ENCODE results near the gene SYDE2. TPM values are rescaled to one million over a fixed set of nuclear protein-coding genes. Genes with fewer than 3 reads are reported as not detected.

The SYDE2 gene
- total RNA-seq, 6 experiments from 2014 or later, result 9.1 to 12.3 (median 10.3) TPM

GRCh38 chr1:85208488-85208887 lies 7.7 kb upstream of the SYDE2 start:
- Mint-ChIP-seq H3K27ac (no peak overlapping the region), H3K4me3 (no peak overlapping the region), H3K27me3 (ENCODE audit: insufficient read depth) (no peaks in the 10 kb centered on the region; the same call in 1 of the 2 replicates), H3K9me3 (no peaks in the 10 kb centered on the region), H3K4me1 (ENCODE audit: low read depth) (peaks cover 30% of the 10 kb centered on the region), H3K36me3 (ENCODE audit: low read depth) (no peaks in the 10 kb centered on the region)
- DNase-seq, result no peak
- TF ChIP-seq CTCF (IDR thresholded peaks at IDR 0.05), result no peak

DNA sequence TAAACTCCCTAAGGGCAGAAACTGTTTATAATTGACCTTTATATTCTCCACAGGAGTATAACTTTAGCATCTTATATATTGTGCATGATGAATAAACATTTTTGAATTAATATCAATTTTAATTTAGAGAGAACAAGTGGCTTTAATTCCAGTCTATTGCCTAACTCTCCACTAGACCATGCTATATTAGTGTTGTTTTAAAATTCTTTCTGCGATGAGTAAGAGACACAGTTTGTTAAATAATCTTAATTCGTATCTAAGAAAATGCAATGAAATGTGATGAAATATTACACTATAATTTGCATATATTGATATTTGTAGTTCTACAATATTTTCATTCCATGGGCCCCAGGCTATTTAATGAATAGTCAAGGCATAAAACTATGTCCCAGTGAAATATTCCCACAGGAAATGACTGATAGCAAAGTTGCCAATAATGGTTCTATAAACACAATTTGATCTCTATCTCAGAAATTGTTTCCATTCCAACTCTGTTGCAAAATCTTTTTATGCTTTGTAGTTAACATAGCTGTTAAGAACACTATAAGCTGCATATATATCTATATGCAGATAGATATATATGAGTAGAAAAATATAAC lies 2.9 kb upstream of the SYDE2 start:
- Mint-ChIP-seq H3K4me1 (ENCODE audit: low read depth) (peaks cover 39% of the 10 kb centered on the region), H3K4me3 (peak overlapping the region; percentile 98), H3K27ac (peak overlapping the region; percentile 15; the same call in 1 of the 2 replicates), H3K9me3 (no peaks in the 10 kb centered on the region), H3K36me3 (ENCODE audit: low read depth) (peaks cover 7% of the 10 kb centered on the region; the same call in 1 of the 2 replicates), H3K27me3 (ENCODE audit: insufficient read depth) (peaks cover 3% of the 10 kb centered on the region; the same call in 1 of the 2 replicates)
- TF ChIP-seq CTCF (IDR thresholded peaks at IDR 0.05), result no peak
- DNase-seq, result peak; percentile 31

- Mint-ChIP-seq H3K36me3 (ENCODE audit: low read depth) (peaks cover 10% of the 10 kb centered on the region), H3K9me3 (no peaks in the 10 kb centered on the region), H3K27ac (peak overlapping the region; percentile 15; the same call in 1 of the 2 replicates), H3K27me3 (ENCODE audit: insufficient read depth) (peaks cover 3% of the 10 kb centered on the region; the same call in 1 of the 2 replicates), H3K4me1 (ENCODE audit: low read depth) (peaks cover 47% of the 10 kb centered on the region), H3K4me3 (peak overlapping the region; percentile 98)
- TF ChIP-seq CTCF (IDR thresholded peaks at IDR 0.05), result no peak
- no peak for DNase-seq
Observed at GRCh38 chr1:85202864-85203255, 2.0 kb upstream of the SYDE2 start.

- Mint-ChIP-seq H3K4me1 (ENCODE audit: low read depth) (peaks cover 51% of the 10 kb centered on the region), H3K9me3 (no peaks in the 10 kb centered on the region), H3K27me3 (ENCODE audit: insufficient read depth) (peaks cover 3% of the 10 kb centered on the region; the same call in 1 of the 2 replicates), H3K4me3 (peak overlapping the region; percentile 98), H3K27ac (peak overlapping the region; percentile 86), H3K36me3 (ENCODE audit: low read depth) (peaks cover 13% of the 10 kb centered on the region)
- no peak for DNase-seq
- TF ChIP-seq CTCF (IDR thresholded peaks at IDR 0.05), result no peak
Observed at GRCh38 chr1:85202092-85202863, 1.5 kb upstream of the SYDE2 start.

- DNase-seq, result peak; percentile 48
- H3K36me3 Mint-ChIP-seq (ENCODE audit: low read depth), result peaks cover 13% of the 10 kb centered on the region
- peak overlapping the region; percentile 86 for H3K27ac Mint-ChIP-seq
- H3K27me3 Mint-ChIP-seq (ENCODE audit: insufficient read depth), result peaks cover 3% of the 10 kb centered on the region; the same call in 1 of the 2 replicates
- peak overlapping the region; percentile 98 for H3K4me3 Mint-ChIP-seq
- peaks cover 59% of the 10 kb centered on the region for H3K4me1 Mint-ChIP-seq (ENCODE audit: low read depth)
- no peak; the same call in 1 of the 2 replicates for TF ChIP-seq CTCF (IDR thresholded peaks at IDR 0.05)
- H3K9me3 Mint-ChIP-seq, result no peaks in the 10 kb centered on the region
Observed at GRCh38 chr1:85201340-85202091, 700 bp upstream of the SYDE2 start.
